Measurements from ENCODE around the gene S100PBP. TPM values are rescaled to one million over a fixed set of nuclear protein-coding genes. Genes with fewer than 3 reads are reported as not detected.

Gene S100PBP
- total and polyA plus RNA-seq, 2 of the 4 experiments (the other 2 are of a cell fraction): 13.9 to 20.3 TPM

GRCh38 chr1:32769524-32770220 lies 47.8 kb upstream of the S100PBP start:
- Histone ChIP-seq H4K8ac (ENCODE audit: low read depth in 2 of 2, low read length in 2 of 2) (no peak overlapping the region), H2AFZ (replicated peaks; ENCODE audit: low read length, poor library complexity) (no peak overlapping the region), H3K4me3 (ENCODE audit: insufficient read depth, low read depth, low read length) (no peak overlapping the region), H3K4me2 (ENCODE audit: low read depth, low read length) (no peak overlapping the region), H2AK5ac (ENCODE audit: low read depth, low read length) (no peak overlapping the region), H2BK15ac (ENCODE audit: low read depth, low read length) (no peak overlapping the region), H3K9me1 (ENCODE audit: insufficient read depth, low read length) (no peaks in the 10 kb centered on the region; the same call in 1 of the 2 replicates), H3K9ac (ENCODE audit: low read depth, low read length) (no peak overlapping the region), H3K14ac (replicated peaks; ENCODE audit: low read depth, low read length) (no peak overlapping the region), H3K79me1 (ENCODE audit: low read depth in 1 of 2, low read length in 2 of 2) (peaks cover 0 to 10% of the 10 kb centered on the region in 2 experiments; a peak in 2 of 4 replicates), H3K27ac (ENCODE audit: insufficient read depth, low read length) (no peak overlapping the region), H4K91ac (ENCODE audit: insufficient read depth, low read depth, low read length) (no peak overlapping the region), H2BK5ac (ENCODE audit: low read depth, low read length, poor library complexity, severe bottlenecking) (no peak overlapping the region), H2BK120ac (ENCODE audit: low read depth, low read length) (no peak overlapping the region), H2BK20ac (ENCODE audit: low read depth, low read length) (no peak overlapping the region; the same call in 1 of the 2 replicates), H3K4ac (ENCODE audit: low read depth, low read length) (no peak overlapping the region), H3K23ac (ENCODE audit: low read depth, low read length) (no peak overlapping the region), H3K18ac (ENCODE audit: low read depth, low read length) (no peak overlapping the region), H3K27me3 (ENCODE audit: control insufficient read depth, insufficient read depth, low read length) (no peaks in the 10 kb centered on the region), H4K5ac (ENCODE audit: low read depth, low read length) (no peak overlapping the region), H3K9me3 (ENCODE audit: control insufficient read depth, insufficient read depth, low read length) (no peaks in the 10 kb centered on the region), H3K56ac (ENCODE audit: extremely low read depth, insufficient read depth, low read length) (0 out of 2 replicates have a peak overlapping the region, but pooled peaks have one; percentile 1), H3K36me3 (ENCODE audit: control insufficient read depth, insufficient read depth, low read length) (peaks cover 22% of the 10 kb centered on the region), H4K20me1 (ENCODE audit: insufficient read depth, low read length) (0 out of 2 replicates have a peak, but pooled peaks cover 9% of the 10 kb centered on the region), H3K4me1 (ENCODE audit: control insufficient read depth, insufficient read depth, low read length) (peaks cover 15% of the 10 kb centered on the region), H2AK9ac (replicated peaks; ENCODE audit: low read depth, low read length, poor library complexity) (peak overlapping the region; percentile 76)
- DNase-seq (peak; percentile 45), ATAC-seq (ENCODE audit: low read depth) (no peak)
- no peak for TF ChIP-seq SMC3 (IDR thresholded peaks at IDR 0.05; ENCODE audit: low read depth, low read length)
- 0 out of 2 replicates have a peak, but pooled peaks have one; percentile 23 for TF ChIP-seq FOS (IDR thresholded peaks at IDR 0.05; ENCODE audit: low read depth, low read length)
- in situ Hi-C loops (cut with MboI; ENCODE audit: low sequenced_read_pairs): loop anchor here (5.0 kb wide), 1 partner anchor 52 kb away; no protein-coding TSS in a partner anchor
- dilution Hi-C loops (cut with HindIII; ENCODE audit: low sequenced_read_pairs, unreplicated experiment): no loop called here
- ChIA-PET CTCF (interaction anchor here (0.5 kb wide), 1 partner anchor 24 kb away, joined by 5 read pairs; no protein-coding TSS in a partner anchor), POLR2A (ENCODE audit: unreplicated experiment) (no interaction called here)
- no TSS peak for BruUV-seq (replicated peaks)
- intact Hi-C loops (cut with micrococcal nuclease): no loop called here
- 78% methylated on average over 1 of the region's 32 CpGs; no CpG with 5 or more reads in 1 of the 2 experiments for WGBS, 2 experiments (ENCODE audit: extremely low coverage in 2 of 2, insufficient read length in 1 of 2)
